ENCODE results near the gene H1-8. TPM values are rescaled to one million over a fixed set of nuclear protein-coding genes. Genes with fewer than 3 reads are reported as not detected.

The H1-8 gene
- total and polyA plus RNA-seq, 12 donors, result not detected

- TF ChIP-seq POLR2A (IDR thresholded peaks at IDR 0.05), result no peak
- no peak for TF ChIP-seq CTCF (IDR thresholded peaks at IDR 0.05)
- no peak overlapping the region for H3K4me3 ChIP-seq
- H3K36me3 ChIP-seq (replicated peaks in 1 of 2), result no peaks in the 10 kb centered on the region
- H3K9me3 ChIP-seq (replicated peaks in 1 of 3), result no peaks in the 10 kb centered on the region
- DNase-seq, result peak in 1 of 7 donors; percentile 28
- intact Hi-C loops (cut with DNase I), result loop anchor here in 1 of 2 donors (10.0 kb wide), 1 partner anchor 430 kb away; no protein-coding TSS in a partner anchor
- H3K27me3 ChIP-seq, result no peaks in the 10 kb centered on the region
- H3K4me1 ChIP-seq (replicated peaks in 1 of 2), result peaks cover 0 to 7% of the 10 kb centered on the region in 2 donors
- no peak overlapping the region for H3K27ac ChIP-seq
- WGBS, 4 donors, result 59 to 71% (median 68%) methylated on average over 5 of the region's 5 CpGs
Observed at GRCh38 chr3:129504471-129505100, 38.4 kb upstream of the H1-8 start.

- intact Hi-C loops (cut with DNase I), result loop anchor here in 1 of 2 donors (10.0 kb wide), 1 partner anchor 429 kb away; no protein-coding TSS in a partner anchor
- 90 to 94% (median 93%) methylated on average over 6 of the region's 6 CpGs for WGBS, 4 donors
- Histone ChIP-seq H3K36me3 (replicated peaks in 1 of 2) (no peaks in the 10 kb centered on the region), H3K4me1 (replicated peaks in 1 of 2) (peaks cover 0 to 7% of the 10 kb centered on the region in 2 donors), H3K27me3 (no peaks in the 10 kb centered on the region), H3K27ac (no peak overlapping the region), H3K4me3 (no peak overlapping the region), H3K9me3 (replicated peaks in 1 of 3) (no peaks in the 10 kb centered on the region)
- TF ChIP-seq POLR2A (IDR thresholded peaks at IDR 0.05) (no peak), CTCF (IDR thresholded peaks at IDR 0.05) (no peak)
- no peak for DNase-seq
Observed at GRCh38 chr3:129505341-129505740, 37.6 kb upstream of the H1-8 start.

- TF ChIP-seq POLR2A (IDR thresholded peaks at IDR 0.05), result no peak
- TF ChIP-seq CTCF (IDR thresholded peaks at IDR 0.05), result no peak
- no peak for DNase-seq
- Histone ChIP-seq H3K36me3 (replicated peaks in 1 of 2) (no peaks in the 10 kb centered on the region), H3K4me1 (replicated peaks in 1 of 2) (peaks cover 0 to 7% of the 10 kb centered on the region in 2 donors), H3K9me3 (replicated peaks in 1 of 3) (no peaks in the 10 kb centered on the region), H3K27me3 (no peaks in the 10 kb centered on the region), H3K27ac (no peak overlapping the region), H3K4me3 (no peak overlapping the region)
- WGBS, 4 donors, result 85 to 95% (median 90%) methylated on average over 9 of the region's 9 CpGs
- intact Hi-C loops (cut with DNase I), result loop anchor here in 1 of 2 donors (10.0 kb wide), 1 partner anchor 429 kb away; no protein-coding TSS in a partner anchor
Observed at GRCh38 chr3:129506231-129506742, 36.7 kb upstream of the H1-8 start.

- WGBS, 4 donors, result 79 to 91% (median 88%) methylated on average over 9 of the region's 9 CpGs
- Histone ChIP-seq H3K36me3 (replicated peaks in 1 of 2) (peaks cover 0 to 7% of the 10 kb centered on the region in 2 donors), H3K27ac (no peak overlapping the region), H3K27me3 (no peaks in the 10 kb centered on the region), H3K4me3 (no peak overlapping the region), H3K9me3 (replicated peaks in 1 of 3) (no peaks in the 10 kb centered on the region), H3K4me1 (replicated peaks in 1 of 2) (peaks cover 0 to 7% of the 10 kb centered on the region in 2 donors)
- no peak for DNase-seq
- intact Hi-C loops (cut with DNase I), result loop anchor here in 1 of 2 donors (10.0 kb wide), 1 partner anchor 427 kb away; no protein-coding TSS in a partner anchor
- TF ChIP-seq CTCF (IDR thresholded peaks at IDR 0.05) (no peak), POLR2A (IDR thresholded peaks at IDR 0.05) (no peak)
Observed at GRCh38 chr3:129507181-129507831, 35.7 kb upstream of the H1-8 start.
